ENCODE measurements around the gene UVRAG. TPM values are rescaled to one million over a fixed set of nuclear protein-coding genes. Genes with fewer than 3 reads are reported as not detected.
A peak's percentile ranks its signal among the peaks of the same experiment; 100 is the strongest.

Gene UVRAG
- total and polyA plus RNA-seq, 2 donors (not counting 1 experiment from before 2014, with no cell fraction given) = 37.7 to 94.1 TPM

DNA sequence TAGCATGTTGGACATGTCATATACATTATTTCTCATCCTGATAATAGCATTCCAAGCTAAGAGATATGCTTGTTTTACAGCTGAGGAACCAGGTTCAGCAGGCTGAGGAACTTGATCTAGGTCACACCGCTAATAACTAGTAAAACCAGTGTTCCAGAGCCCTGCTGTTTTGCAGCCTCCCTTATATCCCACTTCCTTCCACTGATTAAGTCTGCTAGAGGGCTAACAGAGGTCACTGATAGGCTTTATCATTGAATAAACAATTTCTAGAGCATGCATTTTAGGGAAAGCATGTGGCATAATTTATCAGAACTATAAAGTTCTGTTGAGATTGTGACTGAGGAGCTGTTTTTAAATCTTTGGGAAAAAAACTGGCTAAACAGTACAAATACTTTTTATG lies 54.0 kb downstream of the UVRAG start:
- Histone ChIP-seq H3K79me2 (ENCODE audit: control insufficient read depth, insufficient read depth, low read length) (peaks cover 90% of the 10 kb centered on the region), H3K27me3 (replicated peaks in 1 of 4; ENCODE audit: control extremely low read depth in 1 of 4, control insufficient read depth in 3 of 4, insufficient read depth in 4 of 4, low read length in 3 of 4) (no peaks in the 10 kb centered on the region), H3K4me3 (ENCODE audit: control extremely low read depth in 1 of 5, extremely low read depth in 1 of 5, insufficient read depth in 1 of 5, low read depth in 2 of 5, low read length in 4 of 5) (no peak overlapping the region), H3K9me3 (ENCODE audit: control extremely low read depth in 1 of 3, control insufficient read depth in 2 of 3, insufficient read depth in 1 of 3, low read length in 2 of 3) (no peaks in the 10 kb centered on the region), H4K20me1 (ENCODE audit: control insufficient read depth, insufficient read depth, low read length, poor library complexity, severe bottlenecking) (peaks cover 31% of the 10 kb centered on the region), H3K27ac (ENCODE audit: low read length in 2 of 2) (no peak overlapping the region), H3K4me2 (replicated peaks; ENCODE audit: low read depth, low read length, poor library complexity, severe bottlenecking) (no peak overlapping the region), H3K36me3 (replicated peaks in 1 of 2; ENCODE audit: control extremely low read depth in 1 of 2, control insufficient read depth in 1 of 2, extremely low read depth in 1 of 2, insufficient read depth in 2 of 2, low read length in 1 of 2) (peaks cover 0 to 13% of the 10 kb centered on the region in 2 experiments), H2AFZ (ENCODE audit: insufficient read depth, low read depth, low read length, poor library complexity, severe bottlenecking) (no peak overlapping the region), H3K9ac (ENCODE audit: low read length) (no peak overlapping the region), H3K4me1 (ENCODE audit: control insufficient read depth in 2 of 2, insufficient read depth in 2 of 2, low read length in 2 of 2) (peaks cover 28 to 38% of the 10 kb centered on the region in 2 donors)
- H3K4me1 Mint-ChIP-seq = peaks cover 59% of the 10 kb centered on the region
- no peak overlapping the region for H3K4me3 Mint-ChIP-seq
- TF ChIP-seq, protein P1, sequence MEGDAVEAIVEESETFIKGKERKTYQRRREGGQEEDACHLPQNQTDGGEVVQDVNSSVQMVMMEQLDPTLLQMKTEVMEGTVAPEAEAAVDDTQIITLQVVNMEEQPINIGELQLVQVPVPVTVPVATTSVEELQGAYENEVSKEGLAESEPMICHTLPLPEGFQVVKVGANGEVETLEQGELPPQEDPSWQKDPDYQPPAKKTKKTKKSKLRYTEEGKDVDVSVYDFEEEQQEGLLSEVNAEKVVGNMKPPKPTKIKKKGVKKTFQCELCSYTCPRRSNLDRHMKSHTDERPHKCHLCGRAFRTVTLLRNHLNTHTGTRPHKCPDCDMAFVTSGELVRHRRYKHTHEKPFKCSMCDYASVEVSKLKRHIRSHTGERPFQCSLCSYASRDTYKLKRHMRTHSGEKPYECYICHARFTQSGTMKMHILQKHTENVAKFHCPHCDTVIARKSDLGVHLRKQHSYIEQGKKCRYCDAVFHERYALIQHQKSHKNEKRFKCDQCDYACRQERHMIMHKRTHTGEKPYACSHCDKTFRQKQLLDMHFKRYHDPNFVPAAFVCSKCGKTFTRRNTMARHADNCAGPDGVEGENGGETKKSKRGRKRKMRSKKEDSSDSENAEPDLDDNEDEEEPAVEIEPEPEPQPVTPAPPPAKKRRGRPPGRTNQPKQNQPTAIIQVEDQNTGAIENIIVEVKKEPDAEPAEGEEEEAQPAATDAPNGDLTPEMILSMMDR (IDR thresholded peaks at IDR 0.05) = no peak
- no peak for TF ChIP-seq EZH2 (IDR thresholded peaks at IDR 0.05; ENCODE audit: borderline replicate concordance, insufficient read depth, low read depth, low read length, poor library complexity, severe bottlenecking)
- ATAC-seq (ENCODE audit: low read depth) (no peak), DNase-seq (no peak)
- no peak overlapping the region for H3K27ac Mint-ChIP-seq
- H3K27me3 Mint-ChIP-seq = no peaks in the 10 kb centered on the region
- POLR2A ChIA-PET = no interaction called here
- no peaks in the 10 kb centered on the region for H3K9me3 Mint-ChIP-seq (ENCODE audit: insufficient read depth)
- intact Hi-C loops (cut with micrococcal nuclease) = loop anchor here (5.0 kb wide), 1 partner anchor 162 kb away; no protein-coding TSS in a partner anchor
- CTCF ChIA-PET = interaction anchor here (1.0 to 12.7 kb wide), 23 partner anchors 10 to 449 kb away, joined by 3 to 405 read pairs (median 11); partner anchors contain the start of gene UVRAG
- no CpG with 5 or more reads among the region's 1 CpG for WGBS (ENCODE audit: insufficient coverage)

DNA sequence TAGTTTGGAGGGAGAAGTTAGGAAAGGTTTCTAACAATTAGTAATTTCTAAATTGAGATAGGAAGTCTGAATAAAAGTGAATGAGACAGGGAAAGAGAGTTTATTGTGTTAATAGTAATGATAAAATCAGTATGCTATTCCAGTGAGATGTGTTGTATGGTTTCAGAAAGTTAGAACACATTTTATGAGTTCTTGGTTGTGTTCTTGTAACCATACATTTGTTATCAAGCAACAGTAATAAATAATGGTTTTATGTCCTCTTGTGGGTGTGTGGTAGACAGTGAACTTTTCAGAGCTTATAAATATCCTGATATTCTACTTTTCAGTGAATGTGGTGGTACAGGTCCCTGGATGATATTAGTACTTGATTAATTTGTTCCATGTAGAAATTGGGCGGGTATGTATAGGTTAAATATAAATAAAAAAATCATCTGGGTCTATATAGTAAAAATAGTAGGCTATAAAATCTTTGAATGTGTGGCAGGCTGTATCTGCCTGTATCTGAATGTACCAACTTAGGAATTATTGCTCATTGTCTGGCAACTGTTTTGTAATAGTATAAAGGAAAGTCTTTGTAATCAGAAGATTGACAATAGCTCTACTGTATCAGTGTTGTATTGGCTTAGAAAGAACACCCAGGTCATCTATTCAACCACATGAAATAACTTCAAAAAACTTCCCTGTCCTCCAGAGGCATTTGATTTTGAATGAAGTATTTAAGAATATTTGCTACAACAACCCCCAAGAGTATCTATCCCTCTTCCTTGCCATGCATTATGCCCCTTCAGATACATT lies 54.8 kb downstream of the UVRAG start:
- DNase-seq (no peak), ATAC-seq (ENCODE audit: low read depth) (no peak)
- Histone ChIP-seq H3K4me1 (ENCODE audit: control insufficient read depth in 2 of 2, insufficient read depth in 2 of 2, low read length in 2 of 2) (peaks cover 32 to 47% of the 10 kb centered on the region in 2 donors), H3K79me2 (ENCODE audit: control insufficient read depth, insufficient read depth, low read length) (peaks cover 90% of the 10 kb centered on the region), H3K4me3 (ENCODE audit: control extremely low read depth in 1 of 5, extremely low read depth in 1 of 5, insufficient read depth in 1 of 5, low read depth in 2 of 5, low read length in 4 of 5) (no peak overlapping the region), H3K9ac (ENCODE audit: low read length) (no peak overlapping the region), H4K20me1 (ENCODE audit: control insufficient read depth, insufficient read depth, low read length, poor library complexity, severe bottlenecking) (peaks cover 31% of the 10 kb centered on the region), H3K4me2 (replicated peaks; ENCODE audit: low read depth, low read length, poor library complexity, severe bottlenecking) (no peak overlapping the region), H3K27me3 (replicated peaks in 1 of 4; ENCODE audit: control extremely low read depth in 1 of 4, control insufficient read depth in 3 of 4, insufficient read depth in 4 of 4, low read length in 3 of 4) (no peaks in the 10 kb centered on the region), H3K27ac (ENCODE audit: low read length in 2 of 2) (peak overlapping the region in 1 of 2 donors; percentile 20), H3K9me3 (ENCODE audit: control extremely low read depth in 1 of 3, control insufficient read depth in 2 of 3, insufficient read depth in 1 of 3, low read length in 2 of 3) (no peaks in the 10 kb centered on the region), H3K36me3 (replicated peaks in 1 of 2; ENCODE audit: control extremely low read depth in 1 of 2, control insufficient read depth in 1 of 2, extremely low read depth in 1 of 2, insufficient read depth in 2 of 2, low read length in 1 of 2) (peaks cover 0 to 6% of the 10 kb centered on the region in 2 experiments), H2AFZ (ENCODE audit: insufficient read depth, low read depth, low read length, poor library complexity, severe bottlenecking) (no peak overlapping the region)
- ChIA-PET CTCF (interaction anchor here (0.8 to 12.7 kb wide), 17 partner anchors 9 to 449 kb away, joined by 3 to 405 read pairs (median 13); partner anchors contain the start of gene UVRAG), POLR2A (interaction anchor here (0.6 kb wide), 1 partner anchor 24 kb away, joined by 4 read pairs; no protein-coding TSS in a partner anchor)
- intact Hi-C loops (cut with micrococcal nuclease) = loop anchor here (5.0 kb wide), 1 partner anchor 163 kb away; no protein-coding TSS in a partner anchor
- Mint-ChIP-seq H3K27me3 (no peaks in the 10 kb centered on the region), H3K27ac (no peak overlapping the region), H3K9me3 (ENCODE audit: insufficient read depth) (no peaks in the 10 kb centered on the region), H3K4me1 (peaks cover 61% of the 10 kb centered on the region), H3K4me3 (no peak overlapping the region)
- no CpG with 5 or more reads among the region's 1 CpG for WGBS (ENCODE audit: insufficient coverage)
- TF ChIP-seq, protein P1 (IDR thresholded peaks at IDR 0.05) = no peak
- TF ChIP-seq EZH2 (IDR thresholded peaks at IDR 0.05; ENCODE audit: borderline replicate concordance, insufficient read depth, low read depth, low read length, poor library complexity, severe bottlenecking) = no peak
